Central memory CD4-positive, alpha-beta T cell (primary cell): ENCODE results near the gene IZUMO4.

Source experiments
- DNase-seq: peaks from one replicate; pipeline ENCODE4 v3.0.0; 2022

The IZUMO4 gene

GRCh38 chr19:2110822-2111221 lies 14.1 kb downstream of the IZUMO4 start:
- DNase-seq, result no peak

GRCh38 chr19:2111425-2111824 lies 14.7 kb downstream of the IZUMO4 start:
- DNase-seq, result no peak

GRCh38 chr19:2111886-2112285 lies 15.2 kb downstream of the IZUMO4 start:
- DNase-seq, result no peak

- DNase-seq, result no peak
Observed at GRCh38 chr19:2112516-2113320, 16.0 kb downstream of the IZUMO4 start.

- DNase-seq, result no peak
Observed at GRCh38 chr19:2113439-2114211, 16.9 kb downstream of the IZUMO4 start.

GRCh38 chr19:2114218-2114617 lies 17.5 kb downstream of the IZUMO4 start:
- no peak for DNase-seq

- DNase-seq, result no peak
Observed at GRCh38 chr19:2114821-2115220, 18.1 kb downstream of the IZUMO4 start.

GRCh38 chr19:2115324-2115723 lies 18.6 kb downstream of the IZUMO4 start:
- DNase-seq, result no peak

GRCh38 chr19:2115911-2116426 lies 19.3 kb downstream of the IZUMO4 start:
- DNase-seq, result no peak

GRCh38 chr19:2116507-2116906 lies 19.8 kb downstream of the IZUMO4 start:
- no peak for DNase-seq

- no peak for DNase-seq
Observed at GRCh38 chr19:2117215-2117960, 20.7 kb downstream of the IZUMO4 start.

- no peak for DNase-seq
Observed at GRCh38 chr19:2118438-2118837, 21.7 kb downstream of the IZUMO4 start.

- no peak for DNase-seq
Observed at GRCh38 chr19:2119921-2120785, 23.4 kb downstream of the IZUMO4 start.

GRCh38 chr19:2120821-2121220 lies 24.1 kb downstream of the IZUMO4 start:
- DNase-seq, result no peak

- DNase-seq, result no peak
Observed at GRCh38 chr19:2121416-2122051, 24.8 kb downstream of the IZUMO4 start.

GRCh38 chr19:2122251-2122650 lies 25.5 kb downstream of the IZUMO4 start:
- DNase-seq, result no peak

GRCh38 chr19:2122982-2123381 lies 26.3 kb downstream of the IZUMO4 start:
- DNase-seq, result no peak

GRCh38 chr19:2123682-2124387 lies 27.1 kb downstream of the IZUMO4 start:
- no peak for DNase-seq

- no peak for DNase-seq
Observed at GRCh38 chr19:2126879-2127518, 30.3 kb downstream of the IZUMO4 start.

- no peak for DNase-seq
Observed at GRCh38 chr19:2127758-2128157, 31.0 kb downstream of the IZUMO4 start.
